GM23248 (cell line): ENCODE data around the gene DIP2A.

Source experiments
- EZH2 ChIP-seq: fragments of 200-600 bp; sonication (generic); IDR thresholded peaks from 2 replicates; pipeline ENCODE4 v1.6.1; 2018; ENCODE audit warnings: antibody characterized with exemption, mild to moderate bottlenecking; ENCODE audit not compliant: insufficient read depth, poor library complexity, severe bottlenecking
- EZH2phosphoT487 ChIP-seq: fragments of 200-600 bp; sonication (generic); IDR thresholded peaks from 2 replicates; pipeline ENCODE4 v1.6.1; 2018; ENCODE audit warnings: antibody characterized with exemption, moderate library complexity, mild to moderate bottlenecking, low read depth; ENCODE audit not compliant: insufficient read depth

- TF ChIP-seq EZH2 (no peak), EZH2phosphoT487 (no peak)
Observed at GRCh38 chr21:46542588-46543124, 84.0 kb downstream of the DIP2A start.
